Limb (tissue), 2 donors: ENCODE data around the gene FAM131C.
A peak's percentile ranks its signal among the peaks of the same experiment; 100 is the strongest.

ENCODE experiments used
- DNase-seq, 2 donors: peaks; one replicate each; pipeline ENCODE4 v3.0.0-alpha.2; 2016; ENCODE audit errors: extremely low spot score in 2 of 2

Gene FAM131C

DNA sequence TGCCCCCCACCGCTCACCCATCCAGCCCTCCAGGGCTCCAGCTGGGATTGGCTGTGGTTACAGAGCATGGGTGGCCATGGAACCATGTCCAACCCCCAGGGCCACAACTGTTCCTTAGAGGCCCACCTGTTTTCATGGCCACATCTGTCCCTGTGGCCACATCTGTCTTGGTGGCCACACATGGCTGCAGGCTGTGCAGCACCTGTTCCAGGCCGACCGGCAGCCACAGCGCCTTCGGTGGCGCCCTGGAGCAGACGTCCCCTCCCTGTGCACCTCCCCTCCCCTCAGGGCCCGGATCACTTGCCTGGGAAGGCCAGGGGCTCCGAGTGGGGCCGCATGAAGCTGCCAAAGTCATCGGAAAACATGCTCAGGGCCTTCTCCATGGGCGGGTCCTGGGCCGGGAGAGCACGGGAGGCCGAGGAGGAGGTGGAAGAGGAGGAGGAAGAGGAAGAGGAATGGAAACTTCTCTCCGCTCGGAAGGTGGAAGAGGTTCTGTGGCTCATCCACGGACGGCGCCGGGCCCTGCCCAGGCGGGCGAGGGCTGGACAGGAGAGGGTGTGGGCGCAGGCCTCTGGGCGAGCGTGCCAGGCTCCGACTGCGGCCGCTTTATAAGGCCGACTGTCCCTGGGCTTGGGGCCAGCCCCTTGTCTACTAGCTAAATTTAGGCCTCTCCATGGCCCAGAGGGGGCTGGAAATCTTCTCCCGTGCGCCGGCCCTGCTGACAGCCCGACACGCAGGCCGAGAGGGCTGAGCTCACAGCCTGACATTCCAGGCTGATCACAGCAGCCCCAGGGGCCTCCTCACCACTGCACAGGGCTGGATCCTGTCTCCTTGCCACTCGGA is 55.8 kb downstream of the FAM131C start, which contains the start of gene HSPB7:
Gene HSPB7, minus strand, starts transcription at position 583 of the 843 bp plus-strand sequence. Its CDS starts 80 bp downstream, at position 503.
- DNase-seq = peak; percentile 64 to 68

DNA sequence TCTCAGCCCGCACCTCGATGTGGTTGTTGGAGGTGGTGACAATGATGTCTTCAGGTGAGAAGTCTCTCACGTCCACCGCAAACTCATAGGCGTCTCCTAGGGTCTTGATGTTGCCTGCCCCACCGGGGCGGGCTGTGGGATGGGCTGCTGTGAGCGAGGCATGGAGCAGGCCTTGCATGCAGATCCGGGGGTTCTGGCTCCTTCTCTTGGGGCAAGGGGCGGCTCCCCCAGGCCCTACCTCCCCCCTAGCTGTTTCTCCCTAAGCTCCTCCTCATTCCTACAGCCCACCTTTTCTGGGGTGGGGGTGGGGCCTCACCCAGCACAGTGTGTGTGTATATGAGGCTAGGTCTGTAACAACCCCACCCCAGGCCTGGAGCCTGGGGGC is 56.4 kb downstream of the FAM131C start:
- no peak for DNase-seq

DNA sequence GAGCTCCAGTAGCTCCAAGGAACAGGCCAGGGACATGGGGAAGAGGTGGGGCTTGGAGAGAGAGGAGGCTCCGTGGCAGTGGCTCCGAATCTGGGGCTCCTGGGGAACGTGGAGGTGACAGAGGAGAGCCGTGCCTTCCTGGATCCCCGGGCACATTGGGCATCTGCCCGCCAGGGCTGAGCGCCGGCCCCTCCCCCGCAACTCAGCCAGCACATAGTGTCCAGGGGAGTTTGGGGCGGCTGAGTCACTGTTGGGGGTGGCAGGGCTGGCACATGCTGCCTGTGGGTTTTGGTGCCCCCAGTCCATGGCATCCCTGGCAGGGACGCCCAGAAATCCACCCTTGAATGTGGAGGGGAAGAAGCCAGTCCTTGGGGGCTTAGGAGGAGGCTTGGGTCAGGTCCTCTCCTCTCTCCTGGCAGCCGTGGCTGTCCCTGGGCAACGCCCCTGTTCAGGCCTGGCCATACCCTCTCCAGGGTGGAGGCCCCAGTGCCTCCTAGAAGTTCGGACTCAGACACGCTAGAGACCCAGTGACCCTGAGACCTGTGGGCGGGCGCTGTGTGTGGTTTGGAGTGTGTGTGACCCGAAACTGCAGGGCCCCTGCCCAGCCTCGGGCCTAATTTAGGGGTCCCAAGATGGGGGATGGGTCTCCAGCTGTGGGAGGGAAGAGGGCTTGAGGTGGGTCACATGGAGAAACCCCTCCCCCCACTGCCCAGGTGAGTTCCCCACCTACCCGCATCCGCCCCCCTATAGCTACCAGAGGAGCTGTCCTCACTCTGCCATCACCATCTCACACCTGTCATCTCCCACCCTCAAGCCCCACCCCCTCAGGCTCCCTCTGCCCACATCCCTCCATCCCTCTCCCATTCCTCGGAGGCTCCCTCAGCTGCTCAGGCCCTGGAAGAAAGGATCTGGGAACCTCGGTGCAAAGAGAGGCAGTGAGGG is 57.2 kb downstream of the FAM131C start:
- DNase-seq = no peak

DNA sequence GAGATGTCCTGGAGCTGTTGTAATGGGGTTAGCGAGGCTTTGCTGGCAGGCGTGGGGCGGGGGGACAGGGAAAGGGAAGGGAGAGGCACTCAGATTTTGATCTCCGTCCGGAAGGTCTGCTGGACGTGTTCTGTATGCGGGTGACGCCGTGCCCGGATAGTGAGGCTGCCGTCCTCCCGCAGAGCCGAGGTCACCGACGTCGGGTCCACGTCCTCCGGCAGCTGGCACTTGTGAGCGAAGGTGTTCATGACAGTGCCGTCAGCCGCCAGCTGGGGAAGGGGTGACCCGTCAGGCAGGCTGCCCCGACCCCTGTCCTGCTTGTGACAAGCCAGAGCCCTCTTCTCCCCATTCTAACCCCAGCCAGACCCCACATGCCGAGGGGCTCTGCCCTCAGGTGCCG is 58.0 kb downstream of the FAM131C start:
- DNase-seq = no peak

DNA sequence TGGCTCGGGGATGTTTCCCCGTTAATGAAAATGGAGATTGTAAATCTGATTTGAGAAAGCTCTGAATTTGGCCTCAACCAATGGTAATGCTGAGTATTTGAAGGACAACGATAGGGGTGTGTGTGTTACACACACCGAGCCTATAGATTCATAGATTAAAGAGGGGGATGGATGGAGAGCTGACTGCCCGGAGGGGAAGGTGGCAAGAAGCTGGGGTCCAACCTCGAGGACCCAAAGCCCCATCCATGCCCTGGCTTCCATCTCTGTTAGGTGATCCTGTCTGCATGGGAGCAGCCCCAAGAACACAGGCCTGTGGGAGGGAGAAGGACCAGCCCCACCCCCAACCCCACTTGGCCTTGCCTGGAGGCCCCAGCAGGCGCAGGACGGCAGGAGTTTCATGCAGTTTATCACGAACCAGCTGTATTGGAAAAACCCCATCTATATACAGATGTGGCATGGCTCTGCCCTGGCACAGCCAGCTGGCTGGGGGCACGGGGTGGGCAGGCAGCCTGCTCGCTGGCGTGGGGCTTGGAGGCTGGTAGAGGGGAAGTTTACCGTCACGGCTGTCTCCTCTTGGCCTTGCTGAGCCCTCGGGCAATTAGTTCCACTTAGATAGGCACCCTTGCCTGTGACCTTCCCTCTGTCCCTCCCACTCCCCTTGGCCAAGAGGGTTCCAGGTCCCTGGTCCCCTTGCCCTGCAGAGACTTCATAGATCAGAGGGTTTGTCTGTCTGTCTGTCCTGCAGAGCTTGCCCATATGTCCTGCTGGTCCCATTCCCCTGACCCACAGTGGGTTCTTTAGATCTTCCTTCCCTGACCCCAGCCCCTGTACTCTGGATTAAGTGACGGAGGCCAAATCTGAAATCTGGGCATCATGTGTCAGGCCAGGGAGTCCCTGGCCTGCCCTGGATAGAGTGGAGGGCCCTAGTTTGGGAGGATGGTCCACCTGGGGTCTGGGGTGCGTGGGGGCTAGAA is 58.7 kb downstream of the FAM131C start:
- DNase-seq = peak in 1 of 2 donors; percentile 70

DNA sequence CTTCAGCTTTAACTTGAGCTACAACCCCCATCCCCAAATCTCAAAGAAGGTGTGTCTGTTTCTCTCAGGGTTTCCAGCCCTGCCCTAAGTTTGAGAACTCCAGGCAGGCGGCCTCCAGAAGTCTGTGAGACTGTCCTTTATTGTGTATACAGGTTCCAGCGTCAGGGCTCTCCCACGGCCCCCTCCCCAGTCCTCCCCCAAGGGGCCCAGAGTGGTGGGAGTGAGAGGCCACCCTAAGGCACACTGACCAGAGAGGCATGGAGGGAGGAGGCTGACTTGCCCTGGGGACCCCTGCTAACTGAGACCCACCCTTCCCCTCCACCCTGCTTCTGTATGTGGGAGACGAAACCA is 59.6 kb downstream of the FAM131C start:
- DNase-seq = no peak

DNA sequence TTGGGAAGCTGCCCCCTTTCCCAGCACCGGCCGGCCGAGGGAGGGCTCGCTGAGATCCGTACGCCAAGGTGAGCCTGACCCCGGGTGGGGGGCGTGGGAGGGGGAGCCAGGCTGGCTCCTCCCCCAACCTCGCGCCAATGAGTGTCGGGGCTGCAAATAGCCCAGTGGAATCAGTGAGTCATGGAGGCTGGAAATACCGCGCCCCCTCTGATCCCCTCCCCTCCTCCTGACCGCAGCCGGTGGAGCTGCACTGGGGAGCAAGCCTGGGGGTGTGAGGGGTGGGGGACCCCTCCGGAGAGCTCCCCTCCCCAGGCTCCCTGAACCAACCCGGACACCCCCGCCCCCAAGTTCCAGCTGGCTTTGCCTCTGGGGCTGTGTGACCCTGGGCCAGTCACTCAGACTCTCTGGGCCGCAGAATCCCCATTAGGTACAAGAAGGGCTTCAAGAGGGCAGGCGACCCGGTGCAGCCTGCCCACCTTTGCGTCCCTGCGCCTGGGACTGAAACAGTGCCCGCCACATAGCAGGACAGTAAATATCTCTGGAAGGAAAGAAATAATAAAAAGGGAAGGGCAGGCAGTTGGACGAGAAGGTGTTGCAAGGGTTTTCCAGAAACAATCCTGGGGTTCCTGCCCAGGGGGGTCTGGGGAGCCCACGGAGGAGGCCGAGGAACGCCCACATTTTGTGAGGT is 60.1 kb downstream of the FAM131C start:
- peak; percentile 59 to 80 for DNase-seq

DNA sequence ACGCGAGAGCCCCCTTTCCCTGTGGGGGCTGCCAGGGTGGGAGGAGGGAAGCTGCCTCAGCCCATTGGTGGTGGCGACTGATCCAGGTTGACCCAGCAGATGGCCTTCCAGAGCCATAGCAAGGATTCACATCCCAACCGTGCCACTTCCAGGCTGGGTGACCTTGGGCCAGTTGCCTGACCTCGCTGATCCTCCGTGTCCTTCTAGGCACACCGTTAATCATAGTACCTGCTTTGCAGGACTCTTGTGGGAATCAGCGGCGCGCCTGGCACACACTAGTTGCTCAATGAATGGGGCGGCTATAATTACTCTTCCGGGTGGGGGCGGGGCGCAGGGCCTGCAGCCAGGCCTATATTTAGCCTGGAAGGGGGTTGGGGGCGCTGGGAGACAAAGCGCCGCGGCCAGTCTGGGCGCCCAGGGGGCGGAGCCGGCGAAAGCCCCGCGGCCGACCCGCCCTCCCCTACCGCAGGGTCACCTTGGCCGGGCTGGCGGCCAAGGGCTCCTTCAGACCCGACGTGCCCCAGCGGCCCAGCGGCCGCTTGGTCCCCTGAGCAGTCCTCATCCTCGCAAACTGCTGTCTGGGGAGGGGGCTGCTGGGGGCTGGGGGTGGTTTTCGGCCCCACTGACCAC is 60.7 kb downstream of the FAM131C start:
- DNase-seq = peak; percentile 41 to 83

DNA sequence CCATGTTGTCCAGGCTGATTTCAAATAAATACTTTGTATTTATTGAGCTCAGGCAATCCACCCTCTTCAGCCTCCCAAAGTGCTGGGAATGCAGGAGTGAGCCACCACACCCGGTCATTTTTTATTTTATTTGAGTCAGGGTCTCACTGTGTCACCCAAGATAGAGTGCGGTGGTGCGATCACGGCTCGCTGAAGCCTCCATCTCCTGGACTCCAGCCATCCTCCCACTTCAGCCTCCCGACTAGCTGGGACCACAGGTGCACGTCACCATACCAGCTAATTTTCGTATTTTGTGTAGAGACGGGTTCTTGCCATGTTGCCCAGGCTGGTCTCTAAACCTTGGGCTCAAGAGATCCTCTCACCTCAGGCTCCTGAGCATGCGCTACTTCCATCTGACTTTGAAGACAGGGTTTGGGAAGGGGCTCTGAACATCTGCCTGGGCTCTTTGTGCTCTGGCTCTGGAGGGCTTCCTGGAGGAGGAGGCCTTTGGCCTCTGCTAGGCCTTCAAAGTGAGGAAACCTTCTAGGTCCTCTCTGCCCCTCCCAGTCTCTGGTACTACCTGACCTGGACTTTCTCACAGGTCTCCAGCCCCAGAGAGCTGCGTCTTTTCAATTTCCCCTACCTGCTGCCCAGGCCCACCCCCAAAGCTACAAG is 61.4 kb downstream of the FAM131C start:
- DNase-seq = no peak

DNA sequence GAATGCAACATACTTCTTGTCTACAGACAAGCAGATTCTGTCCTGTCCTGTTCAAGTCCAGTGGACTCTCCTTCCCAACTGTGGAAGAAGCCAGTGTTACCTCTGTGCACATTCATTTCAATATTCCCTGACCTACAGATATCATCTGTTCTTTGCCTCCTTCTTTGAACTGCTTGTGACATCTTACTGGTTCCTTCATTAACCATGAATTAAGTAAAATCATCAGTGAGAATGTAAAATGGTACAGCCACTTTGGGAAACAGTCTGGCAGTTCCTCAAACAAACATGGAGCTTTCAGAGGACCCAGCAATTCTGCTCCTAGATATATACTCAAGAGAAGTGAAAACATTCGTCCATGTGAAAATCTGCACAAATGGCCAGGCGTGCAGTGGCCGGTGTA is 62.6 kb downstream of the FAM131C start:
- no peak for DNase-seq

DNA sequence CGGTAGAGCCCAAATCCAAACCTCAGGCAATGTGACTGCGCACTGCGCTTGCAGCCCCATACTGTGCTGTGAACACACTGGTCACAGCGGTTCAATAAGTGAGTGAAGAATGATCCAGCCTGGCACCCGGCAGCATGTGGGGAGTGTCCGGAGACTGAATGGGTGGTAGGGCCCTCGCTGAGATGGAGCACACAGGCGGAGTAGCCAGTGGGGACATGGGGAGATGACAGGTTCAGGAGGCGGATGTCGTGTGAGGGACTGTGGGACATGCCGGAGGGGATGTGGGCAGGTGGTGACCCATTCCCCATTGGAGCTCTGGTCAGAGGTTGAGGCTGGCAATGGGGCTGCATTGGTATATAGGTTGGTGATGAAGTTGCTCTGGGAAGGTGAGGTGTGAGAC is 63.8 kb downstream of the FAM131C start:
- no peak for DNase-seq

DNA sequence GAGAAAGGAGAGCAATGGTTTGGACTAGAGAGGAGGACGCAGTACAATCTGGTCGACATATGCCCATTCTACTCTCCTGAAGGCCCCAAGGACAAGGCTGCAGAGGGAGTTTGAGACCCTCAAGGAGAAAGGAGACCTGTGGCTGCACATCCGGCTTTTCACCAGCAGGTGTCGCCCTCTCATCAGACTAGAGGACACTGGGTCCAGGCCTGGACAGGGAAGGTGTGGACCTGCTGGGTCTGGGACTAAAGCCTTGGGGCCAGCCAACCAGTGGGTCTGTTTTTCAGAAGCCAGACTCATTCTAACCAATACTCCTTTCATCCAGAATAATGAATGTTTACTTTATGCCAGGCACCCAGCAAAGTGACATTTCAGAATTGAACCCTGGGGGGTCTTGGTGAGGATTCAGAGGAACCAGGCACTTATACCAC is 64.4 kb downstream of the FAM131C start:
- peak; percentile 70 to 87 for DNase-seq
